Body of pancreas (tissue), 4 donors: ENCODE results near the gene RHOT2.

ENCODE experiments used
- POLR2A ChIP-seq, 3 donors: fragments of 450-650 bp; IDR thresholded peaks; one replicate each; pipeline ENCODE4 v1.6.1; 2016; ENCODE audit warnings: antibody characterized with exemption in 3 of 3, mild to moderate bottlenecking in 2 of 3
- TF ChIP-seq, protein P1 (sequence below), 7 experiments: fragments of 450-650 bp in 4 of 7; fragments of 200-600 bp in 3 of 7; sonication (generic) in 3 of 7; IDR thresholded peaks; one replicate each; pipeline ENCODE4 v1.5.1; 2016 to 2019; ENCODE audit warnings: antibody characterized with exemption in 7 of 7

DNA sequence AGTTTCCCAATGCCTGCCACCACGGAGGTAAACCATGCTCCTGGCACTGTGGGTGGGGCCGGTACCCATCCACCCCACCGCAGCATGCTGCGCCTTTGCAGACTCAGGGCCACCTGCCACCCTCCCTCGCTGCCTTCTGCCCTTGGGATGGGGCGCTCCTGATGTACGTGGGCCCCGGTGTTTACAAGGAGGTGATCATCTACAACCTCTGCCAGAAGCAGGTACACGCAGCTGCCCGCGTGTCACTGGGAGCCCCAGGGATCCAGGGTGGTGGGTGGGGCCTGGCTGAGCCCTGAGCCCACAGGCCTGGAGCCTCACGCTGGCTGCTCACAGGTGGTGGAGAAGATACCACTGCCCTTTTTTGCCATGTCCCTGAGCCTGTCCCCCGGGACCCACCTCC, 1.4 kb upstream of the RHOT2 start:
- TF ChIP-seq, protein P1, sequence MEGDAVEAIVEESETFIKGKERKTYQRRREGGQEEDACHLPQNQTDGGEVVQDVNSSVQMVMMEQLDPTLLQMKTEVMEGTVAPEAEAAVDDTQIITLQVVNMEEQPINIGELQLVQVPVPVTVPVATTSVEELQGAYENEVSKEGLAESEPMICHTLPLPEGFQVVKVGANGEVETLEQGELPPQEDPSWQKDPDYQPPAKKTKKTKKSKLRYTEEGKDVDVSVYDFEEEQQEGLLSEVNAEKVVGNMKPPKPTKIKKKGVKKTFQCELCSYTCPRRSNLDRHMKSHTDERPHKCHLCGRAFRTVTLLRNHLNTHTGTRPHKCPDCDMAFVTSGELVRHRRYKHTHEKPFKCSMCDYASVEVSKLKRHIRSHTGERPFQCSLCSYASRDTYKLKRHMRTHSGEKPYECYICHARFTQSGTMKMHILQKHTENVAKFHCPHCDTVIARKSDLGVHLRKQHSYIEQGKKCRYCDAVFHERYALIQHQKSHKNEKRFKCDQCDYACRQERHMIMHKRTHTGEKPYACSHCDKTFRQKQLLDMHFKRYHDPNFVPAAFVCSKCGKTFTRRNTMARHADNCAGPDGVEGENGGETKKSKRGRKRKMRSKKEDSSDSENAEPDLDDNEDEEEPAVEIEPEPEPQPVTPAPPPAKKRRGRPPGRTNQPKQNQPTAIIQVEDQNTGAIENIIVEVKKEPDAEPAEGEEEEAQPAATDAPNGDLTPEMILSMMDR (IDR thresholded peaks at IDR 0.05): no peak
- TF ChIP-seq POLR2A (IDR thresholded peaks at IDR 0.05): no peak
